GM19025 (cell line): ENCODE measurements around the gene SLC7A8.
"Not testable (repeated sequence)": the region's sequence is repeated elsewhere in the genome, so short reads cannot be mapped to it uniquely, and the experiment has no call there.

Experiments
- ATAC-seq: cut with Tn5 transposase; IDR thresholded peaks from one replicate; pipeline ENCODE4 v1.9.1; 2021; ENCODE audit warnings: mild to moderate bottlenecking, low read depth, moderate library complexity; ENCODE audit not compliant: unreplicated experiment

Gene SLC7A8

DNA sequence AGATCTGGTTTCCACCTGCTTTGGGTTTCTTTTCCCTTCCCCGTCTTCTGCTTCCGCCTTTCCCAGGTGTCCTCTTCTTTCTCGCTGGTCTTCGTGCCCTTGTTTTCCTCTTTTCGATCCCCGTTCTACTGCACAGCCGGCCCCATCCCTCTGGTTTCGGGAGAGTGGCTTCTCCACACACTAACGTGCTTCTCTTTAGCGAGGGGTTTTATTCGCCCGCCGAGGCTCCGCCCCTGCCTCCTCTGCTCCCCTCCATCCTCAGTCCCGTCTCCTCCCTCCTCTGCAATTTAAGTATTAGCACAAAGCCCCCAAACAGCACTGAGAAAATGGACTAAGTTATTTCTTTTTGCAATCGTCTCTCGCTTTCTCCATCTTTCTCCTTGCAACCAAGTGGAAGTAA lies at the start of gene SLC7A8:
SLC7A8 (minus strand) TSS at position 182 of the 400 bp plus-strand sequence. CDS start 746 bp downstream, outside the sequence.
- no peak for ATAC-seq

DNA sequence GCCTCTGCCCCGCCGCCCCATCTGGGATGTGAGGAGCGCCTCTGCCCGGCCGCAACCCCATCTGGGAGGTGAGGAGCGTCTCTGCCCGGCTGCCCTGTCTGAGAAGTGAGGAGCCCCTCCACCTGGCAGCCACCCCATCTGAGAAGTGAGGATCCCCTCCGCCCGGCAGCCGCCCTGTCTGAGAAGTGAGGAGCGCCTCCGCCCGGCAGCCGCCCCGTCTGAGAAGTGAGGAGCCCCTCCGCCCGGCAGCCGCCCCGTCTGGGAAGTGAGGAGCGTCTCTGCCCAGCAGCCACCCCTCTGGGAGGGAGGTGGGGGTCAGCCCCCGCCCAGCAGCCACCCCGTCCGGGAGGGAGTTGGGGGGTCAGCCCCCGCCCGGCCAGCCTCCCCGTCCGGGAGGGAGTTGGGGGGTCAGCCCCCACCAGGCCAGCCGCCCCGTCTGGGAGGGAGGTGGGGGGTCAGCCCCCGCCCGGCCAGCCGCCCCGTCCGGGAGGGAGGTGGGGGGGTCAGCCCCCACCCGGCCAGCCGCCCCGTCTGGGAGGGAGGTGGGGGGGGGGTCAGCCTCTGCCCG lies 48.9 kb upstream of the SLC7A8 start:
- not testable (repeated sequence) for ATAC-seq

DNA sequence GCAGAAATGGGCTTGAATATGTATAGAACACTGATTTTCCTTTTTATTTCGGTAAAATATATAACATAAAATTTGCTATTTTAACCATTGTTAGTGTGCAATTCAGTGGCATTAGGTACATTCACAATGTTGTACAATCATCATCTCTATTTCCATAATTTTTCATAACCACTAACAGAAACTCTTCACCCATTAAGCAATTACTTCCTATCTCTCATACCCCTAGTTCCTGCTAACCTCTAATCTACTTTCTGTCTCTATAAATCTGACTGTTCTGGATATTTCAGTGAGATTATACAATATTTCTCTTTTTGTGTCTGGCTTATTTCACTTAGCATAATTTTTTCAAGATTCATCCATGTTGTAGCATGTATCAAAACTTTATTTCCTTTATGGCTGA lies 45.4 kb upstream of the SLC7A8 start:
- no peak for ATAC-seq

DNA sequence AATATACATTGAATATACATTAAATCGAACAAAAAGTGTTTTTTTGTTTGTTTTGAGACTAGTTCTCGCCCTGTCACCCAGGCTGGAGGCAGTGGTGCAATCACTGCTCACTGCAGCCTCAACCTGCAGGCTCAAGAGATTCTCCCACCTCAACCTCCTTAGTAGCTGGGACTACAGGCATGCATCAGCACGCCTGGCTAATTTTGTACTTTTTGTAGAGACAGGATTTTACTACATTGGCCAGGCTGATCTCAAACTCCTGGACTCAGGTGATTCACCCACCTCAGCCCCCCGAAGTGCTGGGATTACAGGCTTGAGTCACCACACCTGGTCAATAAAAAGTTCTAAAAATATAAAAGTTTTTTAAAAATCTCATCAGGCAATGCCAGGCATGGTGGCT lies 44.1 kb upstream of the SLC7A8 start:
- no peak for ATAC-seq

DNA sequence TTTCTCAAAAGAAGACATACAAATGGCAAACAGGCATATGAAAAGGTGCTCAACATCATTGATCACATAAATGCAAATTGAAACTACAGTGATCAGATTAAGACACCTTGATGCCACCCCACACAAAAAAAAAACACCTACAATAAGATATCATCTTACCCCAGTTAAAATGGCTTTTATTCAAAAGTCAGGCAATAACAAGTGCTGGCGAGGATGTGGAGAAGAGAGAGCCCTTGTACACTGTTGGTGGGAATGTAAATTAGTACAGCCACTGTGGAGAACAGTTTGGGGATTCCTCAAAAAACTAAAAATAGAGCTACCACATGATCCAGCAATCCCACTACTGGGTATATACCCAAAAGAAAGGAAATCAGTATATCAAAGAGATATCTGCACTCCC lies 41.5 kb upstream of the SLC7A8 start:
- not testable (repeated sequence) for ATAC-seq

DNA sequence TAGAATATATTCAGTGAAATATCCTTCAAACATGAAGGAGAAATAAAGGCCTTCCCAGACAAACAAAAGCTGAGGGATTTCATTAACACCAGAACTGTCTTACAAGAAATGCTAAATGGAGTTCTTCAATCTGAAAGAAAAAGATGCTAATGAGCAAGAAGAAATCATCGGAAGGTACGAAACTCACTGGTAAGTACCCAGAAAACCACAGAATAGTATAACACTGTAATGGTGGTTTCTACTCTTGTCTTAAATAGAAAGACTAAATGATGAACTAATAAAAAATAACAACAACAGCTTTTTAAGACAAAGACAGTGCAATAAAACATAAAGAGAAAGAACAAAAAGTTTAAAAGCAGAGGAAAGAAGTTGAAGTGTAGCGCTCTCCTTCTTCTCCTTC lies 35.6 kb upstream of the SLC7A8 start:
- ATAC-seq, result no peak

DNA sequence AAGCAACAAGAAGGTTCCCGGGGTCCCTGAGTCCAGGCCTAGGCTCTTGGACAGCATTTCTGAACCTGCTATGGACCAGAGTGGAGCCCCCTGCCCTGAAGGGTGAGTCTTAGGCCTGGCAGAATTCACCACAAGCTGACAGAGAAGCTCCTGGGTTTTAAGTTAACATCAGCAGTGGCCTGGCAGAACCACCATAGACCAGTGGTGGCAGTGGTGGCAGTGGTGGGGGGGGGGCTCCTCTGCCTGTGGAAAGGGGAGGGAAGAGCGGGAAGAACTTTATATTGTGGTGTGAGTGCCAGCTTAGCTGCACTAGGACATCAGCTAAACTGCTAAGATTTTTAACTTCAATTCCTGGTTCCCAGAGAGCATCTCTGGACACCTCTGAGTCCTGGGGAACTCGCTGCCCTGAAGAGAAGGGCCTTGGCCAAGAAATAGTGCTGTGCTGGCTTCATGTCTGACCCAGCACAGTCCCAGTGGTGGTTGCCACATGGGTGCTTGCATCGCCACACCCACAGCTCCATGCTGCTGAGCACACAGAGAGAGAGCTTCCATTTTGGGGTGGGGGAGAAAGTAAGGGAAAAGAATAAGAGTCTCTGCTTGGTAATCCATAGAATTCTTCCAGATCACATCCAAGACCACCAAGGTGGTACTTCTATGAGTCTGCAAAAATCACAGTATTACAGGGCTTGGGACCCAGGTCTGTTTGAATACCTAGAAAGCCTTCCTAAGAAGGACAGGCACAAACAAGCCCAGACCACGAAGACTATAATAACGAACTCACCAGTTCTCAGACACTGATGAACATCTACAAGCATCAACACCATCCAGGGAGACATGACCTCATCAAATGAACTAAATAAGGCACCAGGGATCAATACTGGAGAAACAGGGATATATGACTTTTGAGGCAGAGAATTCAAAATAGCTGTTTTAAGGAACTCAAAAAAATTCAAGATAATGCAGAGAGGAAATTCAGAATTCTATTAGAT lies 33.9 kb upstream of the SLC7A8 start:
- no peak for ATAC-seq

DNA sequence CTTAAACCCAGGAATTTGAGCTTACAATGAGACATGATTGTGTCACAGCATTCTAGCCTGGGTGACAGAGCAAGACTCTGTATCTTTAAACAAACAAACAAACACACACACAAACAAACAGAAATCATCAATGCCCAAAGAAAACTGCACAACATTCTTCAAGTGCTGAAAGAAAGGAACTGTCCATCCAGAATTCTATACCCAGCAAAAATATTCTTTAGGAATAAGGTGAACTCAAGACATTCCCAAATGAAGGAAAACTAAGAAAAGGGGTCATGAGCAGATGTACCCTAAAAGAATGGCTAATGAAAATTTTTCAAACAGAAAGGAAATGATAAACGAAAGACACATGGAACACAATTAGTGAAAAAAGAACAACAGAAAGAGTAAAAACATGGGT lies 32.0 kb upstream of the SLC7A8 start:
- ATAC-seq, result no peak

DNA sequence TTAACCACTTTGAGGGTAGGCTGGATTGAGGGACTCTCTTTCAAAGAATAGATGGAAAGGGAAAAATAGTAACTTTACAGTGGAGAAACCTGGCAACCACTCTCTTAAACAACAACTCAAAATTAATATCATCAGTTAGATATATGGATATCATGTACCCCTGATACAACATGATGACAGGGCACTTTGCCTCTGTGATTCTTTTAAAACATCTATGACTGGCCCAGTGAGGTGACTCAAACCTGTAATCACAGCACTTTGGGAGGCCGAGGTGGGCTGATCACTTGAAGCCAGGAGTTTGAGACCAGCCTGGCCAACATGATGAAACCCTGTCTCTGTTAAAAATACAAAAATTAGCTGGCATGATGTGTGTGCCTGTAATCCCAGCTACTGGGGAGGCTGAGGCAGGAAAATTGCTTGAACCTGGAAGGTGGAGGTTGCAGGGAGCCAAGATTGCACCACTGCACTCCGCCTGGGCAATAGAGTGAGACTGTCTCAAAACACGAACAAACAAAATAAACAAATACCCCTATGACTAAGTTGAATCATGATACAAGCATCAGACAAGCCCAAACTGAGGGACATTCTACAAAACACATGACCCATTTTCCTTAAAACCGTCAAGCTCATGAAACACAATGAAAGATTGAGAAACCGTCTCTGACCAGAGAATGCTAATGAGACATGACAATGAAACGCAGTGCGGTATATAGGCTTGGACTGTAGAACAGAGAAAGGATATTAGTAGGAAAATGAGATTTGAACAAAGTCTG lies 26.4 kb upstream of the SLC7A8 start:
- no peak for ATAC-seq

DNA sequence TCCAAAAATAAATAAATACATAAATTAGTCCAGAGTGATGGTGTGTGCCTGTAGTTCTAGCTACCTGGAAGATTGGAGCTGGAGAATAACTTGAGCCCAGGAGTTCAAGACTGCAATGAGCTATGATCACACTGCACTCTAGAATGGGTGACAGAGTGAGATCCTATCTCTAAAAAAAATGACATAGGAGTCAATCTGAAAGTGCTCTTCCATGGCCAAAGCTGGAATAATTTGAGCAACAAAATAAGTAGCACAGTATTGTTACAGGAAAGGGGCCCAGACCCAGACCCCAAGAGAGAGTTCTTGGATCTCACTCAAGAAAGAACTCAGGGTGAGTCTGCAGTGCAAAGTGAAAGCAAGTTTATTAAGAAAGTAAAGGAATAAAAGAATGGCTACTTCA lies 24.9 kb upstream of the SLC7A8 start:
- ATAC-seq, result no peak

DNA sequence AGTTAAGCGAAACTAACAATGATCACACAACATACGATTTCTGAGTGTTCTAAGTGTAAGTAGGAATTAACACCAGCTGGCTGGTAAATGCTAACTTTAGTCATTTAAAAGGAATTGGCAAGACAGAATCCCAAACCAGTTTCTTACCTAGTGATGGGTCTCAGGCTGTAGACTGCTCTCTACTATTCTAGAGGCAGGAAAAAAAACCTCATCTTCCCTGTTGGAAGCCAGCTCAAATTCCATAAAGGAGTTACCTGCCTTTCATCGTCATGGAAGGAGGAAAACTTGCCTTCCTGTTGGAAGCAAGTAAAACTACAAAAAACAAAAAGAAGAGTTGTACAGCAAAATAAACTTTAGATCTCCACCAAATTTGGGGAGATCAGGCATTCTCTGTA lies 23.7 kb upstream of the SLC7A8 start:
- no peak for ATAC-seq

DNA sequence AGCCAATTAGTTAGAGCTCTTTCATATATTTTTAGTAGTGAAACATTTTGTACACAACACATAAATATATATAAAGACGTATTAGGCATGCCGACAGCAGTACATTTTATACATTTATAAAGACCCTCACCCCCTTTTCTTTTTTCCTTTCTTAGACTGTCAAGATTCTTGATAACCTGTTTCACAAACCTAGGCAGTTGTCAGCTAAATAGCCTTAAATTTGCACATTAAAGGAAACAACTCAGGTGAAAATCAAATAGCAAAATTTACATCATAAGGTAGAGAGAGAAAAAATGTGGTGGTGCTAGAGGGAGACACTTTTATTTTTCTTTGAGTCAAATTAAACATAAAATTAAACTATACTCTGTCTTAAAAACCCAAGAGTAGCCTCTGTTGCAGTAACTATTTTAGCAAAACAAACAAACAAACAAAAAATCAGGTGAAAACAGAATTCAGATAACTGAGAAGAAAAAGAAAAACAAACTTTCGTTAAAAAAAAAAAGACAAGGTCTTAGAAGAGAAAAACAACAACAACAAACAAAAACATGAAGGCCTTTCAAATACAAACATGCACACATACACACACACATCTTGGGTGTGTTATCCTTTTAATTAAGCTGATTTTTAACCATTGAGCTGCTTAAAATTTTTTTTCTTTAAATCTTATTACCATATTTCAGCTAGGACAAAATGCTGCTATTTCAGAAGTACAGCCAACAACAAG lies 23.1 kb upstream of the SLC7A8 start:
- ATAC-seq, result no peak

DNA sequence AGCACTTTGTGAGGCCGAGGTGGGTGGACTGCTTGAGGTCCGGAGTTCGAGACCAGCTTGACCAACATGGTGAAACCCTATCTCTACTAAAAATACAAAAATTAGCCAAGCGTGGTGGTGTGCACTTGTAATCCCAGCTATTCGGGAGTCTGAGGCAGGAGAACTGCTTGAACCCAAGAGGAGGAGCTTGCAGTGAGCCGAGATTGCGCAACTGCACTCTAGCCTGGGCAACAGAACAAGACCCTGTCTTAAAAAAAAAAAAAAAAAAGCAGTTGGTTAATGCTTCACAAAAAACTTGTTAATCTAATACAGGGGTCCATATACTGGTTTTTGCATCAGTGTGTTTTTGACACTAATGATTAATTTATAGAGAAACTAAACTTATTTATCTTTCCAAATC lies 18.5 kb upstream of the SLC7A8 start:
- ATAC-seq, result no peak

DNA sequence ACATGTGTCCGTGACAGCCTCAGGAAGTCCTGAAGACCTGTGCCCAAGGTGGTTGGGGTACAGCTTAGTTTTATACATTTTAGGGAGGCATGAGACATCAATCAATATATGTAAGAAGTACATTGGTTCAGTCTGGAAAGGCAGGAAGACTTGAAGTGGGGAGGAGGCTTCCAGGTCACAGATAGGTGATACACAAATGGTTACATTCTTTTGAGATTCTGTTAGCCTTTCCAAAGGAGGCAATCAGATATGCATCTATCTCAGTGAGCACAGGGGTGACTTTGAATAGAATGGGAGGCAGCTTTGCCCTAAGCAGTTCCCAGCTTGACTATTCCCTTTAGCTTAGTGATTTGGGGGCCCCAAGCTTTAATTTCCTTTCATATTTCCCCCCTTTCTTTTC lies 15.7 kb upstream of the SLC7A8 start:
- ATAC-seq, result not testable (repeated sequence)

DNA sequence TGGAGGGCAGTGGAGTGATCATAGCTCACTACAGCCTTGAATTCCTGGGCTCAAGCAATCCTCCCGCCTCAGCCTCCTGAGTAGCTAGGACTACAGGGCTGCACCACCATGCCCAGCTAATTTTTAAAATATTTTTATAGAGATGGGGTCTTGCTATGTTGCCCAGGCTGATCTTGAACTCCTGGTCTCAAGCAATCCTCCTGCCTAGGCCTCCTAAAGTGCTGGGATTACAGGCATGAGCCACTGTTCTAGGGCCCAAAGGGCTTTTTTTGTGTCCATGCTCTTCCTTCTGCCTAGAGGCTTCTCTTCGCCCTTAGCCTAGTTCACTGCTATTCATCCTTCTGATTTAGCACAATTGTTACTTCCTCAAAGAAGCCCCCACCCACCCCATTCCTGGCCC lies 13.0 kb upstream of the SLC7A8 start:
- ATAC-seq, result not testable (repeated sequence)

DNA sequence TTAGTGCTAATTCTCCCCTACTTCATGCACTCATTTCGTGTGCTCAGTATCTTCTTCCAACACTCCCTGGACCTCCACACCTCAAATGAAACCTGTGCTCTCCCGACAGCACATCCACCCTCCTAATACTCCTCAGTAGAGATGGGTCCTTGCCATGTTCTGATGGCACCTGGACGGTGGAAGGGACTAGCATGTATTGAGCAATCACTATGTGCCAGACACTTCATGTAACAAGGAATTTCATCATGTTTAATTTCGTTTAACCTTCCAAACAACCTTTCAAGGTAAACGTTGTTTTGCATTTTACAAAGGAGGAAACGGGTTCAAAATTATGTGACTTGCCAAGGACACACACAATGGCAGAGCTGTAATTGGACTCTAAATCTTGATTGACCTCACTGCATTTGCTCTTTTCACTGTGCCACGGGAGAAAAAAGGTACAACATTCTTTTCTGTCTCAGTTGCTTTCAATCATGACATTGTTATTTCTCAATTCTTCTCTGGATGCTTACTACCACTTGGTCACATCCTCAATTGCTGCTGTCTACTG lies 12.2 kb upstream of the SLC7A8 start:
- ATAC-seq, result no peak

DNA sequence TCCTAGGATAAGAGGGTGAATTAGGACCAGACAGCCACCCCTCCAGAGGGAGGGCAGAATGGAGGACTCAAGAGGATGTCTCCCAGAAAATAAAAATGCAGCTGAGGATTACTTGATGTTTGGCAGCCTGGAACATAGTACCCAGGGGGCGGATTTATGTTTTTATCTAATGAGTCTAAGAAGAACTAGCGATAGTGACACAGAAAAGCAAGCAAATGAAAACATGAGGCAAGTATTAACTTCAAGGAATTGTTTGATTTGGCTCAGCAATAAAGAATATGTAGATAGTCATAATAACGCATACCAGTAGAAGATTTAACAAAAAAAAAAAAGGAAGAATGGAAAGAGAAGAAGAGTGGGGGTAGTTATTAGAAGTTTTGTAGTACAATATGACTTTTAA lies 10.0 kb upstream of the SLC7A8 start:
- ATAC-seq, result no peak

DNA sequence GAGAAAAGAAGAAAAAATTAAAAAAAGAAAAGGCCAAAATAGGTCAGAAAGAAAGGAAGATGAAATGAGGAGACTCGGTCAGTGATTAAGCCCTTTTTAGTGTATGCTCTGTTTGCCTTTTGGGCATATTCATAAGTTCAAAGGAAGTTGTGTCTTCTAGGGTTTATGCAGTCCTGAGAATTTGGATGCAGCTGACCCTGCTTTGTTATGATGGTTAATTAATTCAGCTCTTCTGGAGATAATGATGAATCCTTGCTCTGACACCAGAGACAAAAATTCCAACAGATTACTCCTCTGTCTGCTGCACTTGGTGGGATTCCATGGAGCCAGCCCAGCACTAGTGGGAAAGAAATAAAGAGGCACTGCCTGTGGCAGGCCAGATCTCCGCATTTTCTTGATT lies 4.5 kb upstream of the SLC7A8 start:
- ATAC-seq, result no peak

DNA sequence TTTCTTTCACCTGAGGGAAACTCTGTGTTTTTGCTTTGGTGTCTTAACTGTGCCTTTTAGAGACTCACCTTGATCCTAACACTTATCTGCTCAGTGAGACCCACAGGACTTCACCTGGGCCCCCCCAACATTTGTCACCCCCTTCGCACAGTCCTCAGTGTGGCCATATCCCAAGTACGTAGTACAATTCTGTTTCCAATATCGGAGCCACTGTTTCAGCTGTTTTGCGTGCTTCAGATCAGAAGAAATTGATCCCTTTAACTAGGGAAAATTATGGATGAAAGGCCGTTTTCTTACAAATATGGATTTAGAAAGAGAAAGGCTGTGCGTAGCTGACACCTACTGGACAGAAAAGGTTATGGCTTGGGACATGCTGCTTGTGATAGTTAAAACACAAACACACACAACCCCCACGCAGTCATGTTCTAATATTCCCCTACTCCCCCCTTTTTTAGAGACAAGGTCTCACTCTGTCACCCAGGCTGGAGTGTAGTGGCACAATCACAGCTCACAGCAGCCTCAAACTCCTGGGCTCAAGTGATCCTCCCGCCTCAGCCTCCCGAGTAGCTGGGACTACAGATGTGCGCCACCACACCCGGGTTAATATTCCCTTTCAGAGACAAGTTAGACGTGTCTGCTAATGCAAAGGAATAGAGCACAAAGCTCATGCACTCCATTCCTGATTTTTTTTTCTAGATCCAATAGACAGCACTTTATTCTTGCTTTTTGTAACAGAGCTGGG lies 3.6 kb upstream of the SLC7A8 start:
- ATAC-seq, result no peak

DNA sequence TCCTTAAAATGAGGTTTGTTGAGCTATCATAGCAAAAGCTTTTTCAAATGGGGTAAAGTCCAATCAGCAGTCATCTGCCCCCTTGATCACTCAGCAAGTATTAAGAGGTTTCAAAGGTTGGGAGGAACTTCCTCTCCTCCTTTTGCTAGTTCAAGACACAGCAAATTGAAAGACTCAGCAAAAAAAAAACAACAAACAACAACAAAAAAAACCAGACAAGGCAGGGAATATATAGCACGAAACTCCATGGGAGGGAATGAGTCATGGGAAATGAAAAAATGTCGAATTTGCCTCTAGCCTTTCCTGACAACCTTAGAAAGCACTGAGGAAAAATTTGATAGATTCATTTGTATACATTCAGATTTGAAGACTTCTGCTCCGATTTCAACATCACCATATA lies 1.6 kb upstream of the SLC7A8 start:
- no peak for ATAC-seq
